Activated T-cell treated with anti-CD3 and anti-CD28 coated beads, Interleukin-2, amount 50 U/mL, for 4 hours (primary cell): Measurements from ENCODE around the gene PODXL. TPM values are rescaled to one million over a fixed set of nuclear protein-coding genes. Genes with fewer than 3 reads are reported as not detected.

ENCODE experiments used
- ATAC-seq, 2 donors: fragments of 200-7000 bp; cut with Tn5 transposase; one replicate each; pipeline ENCODE4 v1.10.0; 2021
- DNase-seq: peaks from one replicate; pipeline ENCODE4 v3.0.0-alpha.2; 2020
- H3K27me3 Mint-ChIP-seq: one replicate; pipeline ENCODE4 v1.8.0; 2021; ENCODE audit warnings: low read depth, mixed read lengths
- H3K36me3 Mint-ChIP-seq: one replicate; pipeline ENCODE4 v1.8.0; 2022; ENCODE audit warnings: mixed read lengths; ENCODE audit not compliant: insufficient read depth
- H3K4me1 Mint-ChIP-seq: one replicate; pipeline ENCODE4 v1.8.0; 2021; ENCODE audit warnings: low read depth, mixed read lengths
- H3K4me3 Mint-ChIP-seq: one replicate; pipeline ENCODE4 v1.8.0; 2021; ENCODE audit warnings: mild to moderate bottlenecking, moderate library complexity, mixed read lengths
- H3K9me3 Mint-ChIP-seq: one replicate; pipeline ENCODE4 v1.8.0; 2021; ENCODE audit warnings: mixed read lengths
- total RNA-seq, 3 donors: library from RNA; stranded (reverse); gene quantifications; one replicate each; pipeline ENCODE4 v1.2.1, GENCODE V29; 2021

The PODXL gene
- total RNA-seq, 3 donors from 2014 or later: 0.76 to 1.4 (median 1.1) TPM

GRCh38 chr7:131459256-131459655 lies 97.2 kb downstream of the PODXL start:
- Mint-ChIP-seq H3K27me3 (no peaks in the 10 kb centered on the region), H3K4me3 (no peak overlapping the region), H3K36me3 (peaks cover 35% of the 10 kb centered on the region), H3K9me3 (no peaks in the 10 kb centered on the region), H3K4me1 (no peaks in the 10 kb centered on the region)
- ATAC-seq: no peak
- no peak for DNase-seq

- Mint-ChIP-seq H3K27me3 (no peaks in the 10 kb centered on the region), H3K4me1 (no peaks in the 10 kb centered on the region), H3K36me3 (peaks cover 29% of the 10 kb centered on the region), H3K9me3 (no peaks in the 10 kb centered on the region), H3K4me3 (no peak overlapping the region)
- ATAC-seq (no peak), DNase-seq (no peak)
Measured at GRCh38 chr7:131456338-131456737, 100.1 kb downstream of the PODXL start.

GRCh38 chr7:131455546-131455945 lies 100.9 kb downstream of the PODXL start:
- no peak for DNase-seq
- no peak for ATAC-seq
- Mint-ChIP-seq H3K9me3 (no peaks in the 10 kb centered on the region), H3K27me3 (no peaks in the 10 kb centered on the region), H3K4me3 (no peak overlapping the region), H3K4me1 (no peaks in the 10 kb centered on the region), H3K36me3 (peaks cover 27% of the 10 kb centered on the region)

DNA sequence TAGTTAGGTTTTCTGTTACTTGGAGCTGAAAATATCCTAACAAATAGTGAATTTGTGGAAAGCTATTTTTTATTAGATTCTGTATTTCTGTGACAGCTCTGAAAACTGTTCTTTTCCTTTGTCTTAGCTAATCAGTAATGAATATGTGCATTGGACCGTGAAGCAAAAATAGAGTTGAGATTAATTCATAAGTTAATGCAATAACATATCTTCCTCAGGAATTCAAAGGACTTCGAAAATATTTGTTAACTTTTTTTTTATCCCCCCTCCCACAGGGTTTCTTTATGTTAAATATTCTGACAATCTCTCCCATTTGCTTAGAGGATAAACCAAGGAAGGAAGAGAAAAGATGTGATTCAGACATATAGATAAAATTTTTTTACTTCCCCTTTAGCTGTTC lies 101.4 kb downstream of the PODXL start:
- no peaks in the 10 kb centered on the region for H3K27me3 Mint-ChIP-seq
- DNase-seq: no peak
- H3K9me3 Mint-ChIP-seq: no peaks in the 10 kb centered on the region
- peaks cover 28% of the 10 kb centered on the region for H3K36me3 Mint-ChIP-seq
- ATAC-seq: no peak
- no peak overlapping the region for H3K4me3 Mint-ChIP-seq
- no peaks in the 10 kb centered on the region for H3K4me1 Mint-ChIP-seq

DNA sequence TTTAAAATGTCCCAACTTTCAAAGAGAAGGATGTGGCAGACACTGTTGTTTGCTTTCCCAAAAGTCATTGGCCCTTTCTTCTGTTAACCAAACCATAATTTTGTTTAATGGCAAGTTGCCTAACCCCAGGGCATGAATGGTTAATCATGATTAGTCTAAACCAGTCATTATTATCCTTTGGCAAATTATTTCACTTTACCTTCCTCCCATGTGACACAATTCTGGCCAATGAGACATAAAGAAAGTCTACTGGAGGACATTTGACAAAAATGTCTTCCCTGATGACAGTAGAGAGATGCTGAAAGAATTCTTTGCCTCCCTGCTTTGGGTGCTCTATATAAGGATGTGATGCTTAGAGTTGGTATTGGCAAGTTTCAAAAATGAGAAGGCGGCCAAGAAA lies 101.9 kb downstream of the PODXL start:
- peaks cover 2% of the 10 kb centered on the region for H3K4me1 Mint-ChIP-seq
- no peak for DNase-seq
- H3K36me3 Mint-ChIP-seq: peaks cover 31% of the 10 kb centered on the region
- no peaks in the 10 kb centered on the region for H3K27me3 Mint-ChIP-seq
- H3K9me3 Mint-ChIP-seq: no peaks in the 10 kb centered on the region
- no peak for ATAC-seq
- no peak overlapping the region for H3K4me3 Mint-ChIP-seq

Other genes with a start within 250 kb of the PODXL start
- 10 to 100 TPM; 26.7 to 29.6 (median 28.8) TPM for gene MKLN1, start 228.8 kb downstream of the PODXL start, total RNA-seq